Panc1 (cell line): ENCODE measurements around the gene CNGA2.

Experiments
- POLR2AphosphoS5 ChIP-seq: IDR thresholded peaks from 2 replicates; pipeline ENCODE4 v1.6.1; 2012; ENCODE audit warnings: mild to moderate bottlenecking, low read depth, low read length, moderate library complexity
- SIN3A ChIP-seq: IDR thresholded peaks from 2 replicates; pipeline ENCODE4 v1.6.1; 2012; ENCODE audit warnings: low read depth, mild to moderate bottlenecking, low read length, moderate library complexity, borderline replicate concordance; ENCODE audit not compliant: insufficient read depth
- TCF7L2 ChIP-seq: IDR thresholded peaks from 2 replicates; pipeline ENCODE4 v1.6.1; 2011; ENCODE audit warnings: mild to moderate bottlenecking, low read depth, low read length, inconsistent platforms
- TF ChIP-seq, protein P1 (sequence below): fragments of 450-650 bp; IDR thresholded peaks from 2 replicates; pipeline ENCODE4 v1.5.1; 2017; ENCODE audit warnings: mild to moderate bottlenecking

GRCh38 chrX:151715752-151716151 lies 18.8 kb upstream of the CNGA2 start, which contains the start of gene FATE1:
- TF ChIP-seq, protein P1, sequence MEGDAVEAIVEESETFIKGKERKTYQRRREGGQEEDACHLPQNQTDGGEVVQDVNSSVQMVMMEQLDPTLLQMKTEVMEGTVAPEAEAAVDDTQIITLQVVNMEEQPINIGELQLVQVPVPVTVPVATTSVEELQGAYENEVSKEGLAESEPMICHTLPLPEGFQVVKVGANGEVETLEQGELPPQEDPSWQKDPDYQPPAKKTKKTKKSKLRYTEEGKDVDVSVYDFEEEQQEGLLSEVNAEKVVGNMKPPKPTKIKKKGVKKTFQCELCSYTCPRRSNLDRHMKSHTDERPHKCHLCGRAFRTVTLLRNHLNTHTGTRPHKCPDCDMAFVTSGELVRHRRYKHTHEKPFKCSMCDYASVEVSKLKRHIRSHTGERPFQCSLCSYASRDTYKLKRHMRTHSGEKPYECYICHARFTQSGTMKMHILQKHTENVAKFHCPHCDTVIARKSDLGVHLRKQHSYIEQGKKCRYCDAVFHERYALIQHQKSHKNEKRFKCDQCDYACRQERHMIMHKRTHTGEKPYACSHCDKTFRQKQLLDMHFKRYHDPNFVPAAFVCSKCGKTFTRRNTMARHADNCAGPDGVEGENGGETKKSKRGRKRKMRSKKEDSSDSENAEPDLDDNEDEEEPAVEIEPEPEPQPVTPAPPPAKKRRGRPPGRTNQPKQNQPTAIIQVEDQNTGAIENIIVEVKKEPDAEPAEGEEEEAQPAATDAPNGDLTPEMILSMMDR: no peak
- no peak for TF ChIP-seq POLR2AphosphoS5
- TF ChIP-seq SIN3A: no peak
- no peak for TF ChIP-seq TCF7L2
